T-helper 2 cell treated with Interferon-gamma antibody and Interleukin-4, amounts not matched to agents 100 ng/mL and 5 ng/mL, for 36 hours (primary cell): ENCODE results near the gene IFNA13. TPM values are rescaled to one million over a fixed set of nuclear protein-coding genes. Genes with fewer than 3 reads are reported as not detected.
"Not testable (repeated sequence)": the region's sequence is repeated elsewhere in the genome, so short reads cannot be mapped to it uniquely, and the experiment has no call there.

Experiments used
- intact Hi-C: fragments of 100-400 bp; cut with micrococcal nuclease; formaldehyde crosslinking; loops from one replicate; pipeline ENCODE4 v1.15.1; 2023
- total RNA-seq: library from RNA; stranded (reverse); gene quantifications from 2 replicates; pipeline ENCODE4 v1.2.3, GENCODE V29; 2022

Gene IFNA13
- not detected in 2 replicates for total RNA-seq

- intact Hi-C loops: no loop called here
Observed at GRCh38 chr9:21367957-21368356, at the start of gene IFNA13. IFNA13 (minus strand) TSS chr9:21368057; CDS start chr9:21368010, 47 bp downstream.

- intact Hi-C loops: no loop called here
Observed at GRCh38 chr9:21415493-21416267, 47.8 kb upstream of the IFNA13 start.

- intact Hi-C loops: no loop called here
Observed at GRCh38 chr9:21414220-21414940, 46.5 kb upstream of the IFNA13 start.

DNA sequence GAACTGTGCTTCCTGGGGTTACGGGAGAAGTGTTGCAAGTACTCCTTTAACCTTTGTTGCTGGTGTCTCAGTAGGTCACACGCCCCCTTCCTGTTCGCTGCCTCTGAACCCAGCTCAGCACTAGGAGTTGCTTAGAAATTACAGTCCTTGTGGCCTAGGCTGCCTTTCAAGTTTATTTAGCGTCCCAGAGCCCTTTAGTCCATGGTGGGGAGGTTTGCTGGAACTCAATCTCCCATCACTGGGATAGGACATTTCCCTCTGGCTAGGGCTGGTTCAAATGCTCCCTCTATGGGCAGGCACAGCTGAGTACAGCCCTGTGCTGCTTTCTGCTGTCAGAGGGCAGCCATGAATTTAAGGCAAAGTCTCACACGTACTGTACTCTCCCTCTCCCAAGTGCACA lies 45.8 kb upstream of the IFNA13 start:
- intact Hi-C loops: no loop called here

- intact Hi-C loops: no loop called here
Observed at GRCh38 chr9:21413151-21413550, 45.3 kb upstream of the IFNA13 start.

GRCh38 chr9:21412107-21412506 lies 44.2 kb upstream of the IFNA13 start:
- intact Hi-C loops: no loop called here

GRCh38 chr9:21408817-21409216 lies 41.0 kb upstream of the IFNA13 start, which contains the start of gene IFNA8:
IFNA8 (plus strand) TSS chr9:21409117; CDS start chr9:21409177, 60 bp downstream.
- intact Hi-C loops: no loop called here

- intact Hi-C loops: no loop called here
Observed at GRCh38 chr9:21404146-21404545, 36.3 kb upstream of the IFNA13 start.

DNA sequence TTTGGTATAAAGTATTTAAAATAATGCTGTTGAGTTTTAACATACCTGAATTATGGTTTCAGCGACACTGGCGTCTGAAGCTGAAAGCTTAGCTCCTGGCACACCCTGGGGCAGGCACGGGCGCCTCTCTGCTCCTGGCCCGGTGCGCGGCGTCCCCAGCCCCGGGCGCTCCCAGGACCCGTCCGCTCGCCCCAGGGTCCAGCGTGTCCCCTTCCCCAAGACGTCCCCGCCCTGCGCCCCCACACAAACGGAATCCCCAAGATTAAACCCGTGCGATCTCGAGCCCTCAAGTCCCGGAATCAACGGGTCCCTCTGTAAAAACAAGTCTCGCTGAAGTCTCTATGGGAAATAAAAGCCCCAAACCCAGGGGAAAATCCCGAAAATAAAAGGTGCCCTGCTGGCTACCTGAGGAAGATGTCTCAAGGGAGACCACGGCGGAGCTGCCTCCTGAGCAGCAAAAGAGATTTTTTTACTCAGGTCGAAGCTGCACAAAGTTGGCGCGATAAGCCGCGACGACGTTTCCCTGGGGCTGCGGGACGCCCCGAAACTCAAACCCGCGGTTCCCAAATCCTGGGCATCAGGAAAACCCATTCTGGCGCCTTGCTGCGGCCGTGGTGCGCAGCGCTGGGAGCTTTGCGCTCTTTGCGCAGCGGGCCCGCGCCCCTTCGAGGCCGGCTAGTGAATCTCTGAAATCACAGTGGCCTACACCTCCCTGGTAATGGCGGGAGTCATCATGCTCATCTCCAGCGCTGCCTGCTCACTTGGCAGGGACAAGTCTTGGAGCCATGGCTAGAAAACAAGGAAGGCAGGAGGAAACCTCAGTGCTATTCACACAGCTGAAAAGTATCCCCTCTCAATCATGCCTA lies 34.8 kb upstream of the IFNA13 start:
- intact Hi-C loops: no loop called here

- intact Hi-C loops: loop anchor here (10.0 kb wide), 1 partner anchor 165 kb away; no protein-coding TSS in a partner anchor
Observed at GRCh38 chr9:21399956-21400355, 32.1 kb upstream of the IFNA13 start.

DNA sequence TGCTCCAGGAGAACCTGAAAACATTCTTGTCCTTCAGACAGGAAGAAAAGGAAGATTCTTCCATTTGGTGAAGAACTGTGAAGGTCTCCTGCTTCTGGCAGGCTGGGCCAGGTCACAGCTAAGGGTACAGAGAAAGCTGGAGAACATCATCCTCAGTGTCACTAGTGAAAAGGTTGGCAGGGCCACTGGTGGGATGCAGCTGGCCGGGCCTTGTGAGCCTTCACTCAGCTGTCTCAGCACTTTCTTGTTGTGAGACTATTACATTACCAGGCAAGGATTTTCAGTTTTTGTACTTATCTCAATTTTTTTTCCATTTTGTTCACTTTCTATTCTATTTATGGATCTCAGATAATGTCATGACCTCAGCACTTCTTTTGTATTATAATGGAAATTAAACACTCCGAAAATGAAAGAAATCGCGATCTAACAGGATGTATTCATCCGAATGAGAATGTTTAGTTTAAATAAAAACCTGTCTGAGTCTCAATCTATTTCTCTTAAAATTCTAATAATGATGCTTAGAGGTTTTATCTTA lies 31.2 kb upstream of the IFNA13 start:
- intact Hi-C loops: loop anchor here (10.0 kb wide), 1 partner anchor 164 kb away; no protein-coding TSS in a partner anchor

GRCh38 chr9:21395778-21396717 lies 28.2 kb upstream of the IFNA13 start:
- intact Hi-C loops: loop anchor here (1.0 to 10.0 kb wide), 5 partner anchors 38 to 161 kb away; partner anchors contain the start of gene KLHL9

GRCh38 chr9:21392270-21392669 lies 24.4 kb upstream of the IFNA13 start:
- intact Hi-C loops: loop anchor here (10.0 kb wide), 1 partner anchor 157 kb away; no protein-coding TSS in a partner anchor

DNA sequence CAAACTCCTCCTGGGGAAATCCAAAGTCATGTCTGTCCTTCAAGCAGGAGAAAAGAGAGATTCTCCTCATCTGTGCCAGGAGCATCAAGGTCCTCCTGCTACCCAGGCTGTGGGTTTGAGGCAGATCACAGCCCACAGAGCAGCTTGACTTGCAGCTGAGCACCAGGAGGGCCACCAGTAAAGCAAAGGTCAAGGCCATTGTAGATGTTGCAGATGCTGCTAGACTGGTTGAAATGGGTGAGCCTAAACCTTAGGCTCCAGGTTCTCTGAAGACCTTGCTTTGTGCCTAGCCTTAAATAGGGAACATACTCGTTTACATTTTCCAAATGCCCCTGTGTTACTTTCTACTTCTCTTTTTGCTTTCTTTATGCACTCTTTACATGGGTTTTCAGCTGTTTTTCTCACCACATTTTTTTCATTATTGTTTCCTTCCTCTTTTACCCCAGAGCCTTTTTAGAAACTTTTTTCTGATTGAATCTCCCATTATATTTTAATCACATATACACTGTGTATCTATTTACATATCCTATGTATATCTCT lies 17.3 kb upstream of the IFNA13 start, which contains the start of gene IFNA2:
Gene IFNA2, minus strand, starts transcription at position 268 of the 540 bp plus-strand sequence. Its CDS starts 69 bp downstream, at position 199.
- intact Hi-C loops: no loop called here

DNA sequence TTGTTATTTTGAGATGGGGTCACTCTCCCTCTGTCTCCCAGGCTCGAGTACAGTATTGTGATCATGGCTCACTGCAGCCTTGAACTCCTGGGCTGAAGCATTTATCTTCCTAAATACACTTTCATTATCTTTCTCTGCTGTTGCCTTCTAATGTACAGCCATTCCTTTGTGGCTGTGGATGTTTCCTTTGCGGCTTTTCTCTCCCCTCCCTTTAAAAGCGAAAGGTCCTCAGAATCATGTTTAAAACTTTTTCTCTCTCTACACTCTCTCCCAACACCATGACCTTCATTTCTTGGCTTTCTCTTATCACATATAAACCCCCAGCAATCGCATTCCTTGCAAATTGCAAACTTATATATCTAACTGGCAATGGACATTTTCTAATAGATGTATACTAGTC lies 15.8 kb upstream of the IFNA13 start:
- intact Hi-C loops: no loop called here

- intact Hi-C loops: loop anchor here (1.0 kb wide), 2 partner anchors 24 to 45 kb away; no protein-coding TSS in a partner anchor
Observed at GRCh38 chr9:21381448-21382339, 13.8 kb upstream of the IFNA13 start.

DNA sequence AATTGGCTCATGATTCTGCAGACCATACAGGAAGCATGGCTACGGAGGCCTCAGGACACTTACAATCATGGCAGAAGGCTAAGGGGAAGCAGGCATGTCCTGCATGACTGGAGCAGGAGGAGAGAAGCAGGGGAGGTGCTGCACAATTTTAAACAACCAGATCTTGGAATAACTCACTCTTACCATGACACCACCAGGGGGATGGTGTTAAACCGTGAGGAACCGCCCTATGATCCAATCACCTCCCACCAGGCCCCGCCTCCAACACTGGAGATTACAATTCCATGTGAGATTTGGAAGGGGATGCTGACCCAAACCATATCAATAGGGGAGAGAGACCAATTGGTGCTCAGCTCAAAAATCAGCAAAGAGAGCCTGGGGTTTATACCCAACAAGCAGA lies 3.6 kb upstream of the IFNA13 start:
- intact Hi-C loops: not testable (repeated sequence)

DNA sequence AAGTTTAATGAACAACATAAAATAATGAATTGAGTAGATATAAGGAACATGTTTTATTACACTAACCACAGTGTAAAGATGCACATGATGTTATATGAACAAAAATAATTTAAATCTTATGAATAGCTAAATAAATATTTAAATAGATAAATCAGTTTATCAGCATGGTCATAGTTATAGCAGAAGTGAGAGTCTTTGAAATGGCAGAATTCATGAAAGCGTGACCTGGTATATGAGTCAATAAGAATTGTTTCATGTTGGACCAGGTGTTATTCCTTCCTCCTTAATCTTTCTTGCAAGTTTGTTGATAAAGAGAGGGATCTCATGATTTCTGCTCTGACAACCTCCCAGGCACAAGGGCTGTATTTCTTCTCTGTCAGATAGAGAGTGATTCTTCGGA lies 688 bp downstream of the IFNA13 start:
- intact Hi-C loops: not testable (repeated sequence)
